Upper lobe of right lung (tissue), 1 donor: Measurements from ENCODE around the gene JAZF1. TPM values are rescaled to one million over a fixed set of nuclear protein-coding genes. Genes with fewer than 3 reads are reported as not detected.
A peak's percentile ranks its signal among the peaks of the same experiment; 100 is the strongest.

ENCODE experiments used
- ATAC-seq: fragments of 200-7000 bp; cut with Tn5 transposase; one replicate; pipeline ENCODE4 v1.9.1; 2020; ENCODE audit warnings: mild to moderate bottlenecking, moderate library complexity
- DNase-seq: peaks from one replicate; pipeline ENCODE4 v3.0.0-alpha.2; 2020
- H3K27ac ChIP-seq: fragments of 200-600 bp; one replicate; pipeline ENCODE4 v1.8.0; 2022
- H3K27me3 ChIP-seq: fragments of 200-600 bp; one replicate; pipeline ENCODE4 v1.8.0; 2022; ENCODE audit warnings: mild to moderate bottlenecking
- H3K36me3 ChIP-seq: fragments of 200-600 bp; one replicate; pipeline ENCODE4 v1.8.0; 2022
- H3K4me1 ChIP-seq: fragments of 200-600 bp; one replicate; pipeline ENCODE4 v1.8.0; 2022
- H3K4me3 ChIP-seq: fragments of 200-600 bp; one replicate; pipeline ENCODE4 v1.8.0; 2022; ENCODE audit warnings: mild to moderate bottlenecking
- H3K9me3 ChIP-seq: fragments of 200-600 bp; one replicate; pipeline ENCODE4 v1.8.0; 2022
- intact Hi-C: fragments of 100-400 bp; cut with DNase I; formaldehyde crosslinking; loops from one replicate; pipeline ENCODE4 v1.11.0; 2022
- total RNA-seq: library from RNA; stranded (reverse); fragmentation: NEBNext Ultra II Directional; extraction: Animal tissue kit (Norgen Biotek cat#: 25700); gene quantifications from one replicate; pipeline ENCODE4 v1.2.1, GENCODE V29; 2021
- TF ChIP-seq, protein P1 (sequence below): fragments of 200-600 bp; IDR thresholded peaks from one replicate; pipeline ENCODE4 v1.8.0; 2022; ENCODE audit warnings: antibody characterized with exemption
- donor health status: DM: no; HTN: yes; CAD: no; lungs with severe emphysema.

The JAZF1 gene
- total RNA-seq, 1 donor from 2014 or later, result 20.6 TPM

DNA sequence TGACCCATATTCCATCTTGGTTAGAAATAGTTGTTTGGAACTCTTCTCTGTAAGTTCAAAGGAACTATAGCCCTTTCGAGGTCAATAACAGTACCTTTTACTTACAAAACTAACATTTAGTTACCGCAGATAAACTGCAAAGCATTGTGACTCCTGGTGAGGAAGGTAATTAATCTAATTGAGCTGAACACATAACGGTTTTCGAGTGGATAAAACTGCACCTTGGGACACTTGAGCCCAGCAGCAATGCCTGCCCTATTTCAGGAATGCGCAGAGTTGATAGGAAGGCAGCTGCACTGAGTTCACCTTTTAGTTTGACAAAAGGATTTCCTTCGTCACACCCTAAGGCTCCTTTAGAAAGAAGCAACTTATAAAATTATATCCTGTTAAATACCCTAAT is 75.4 kb downstream of the JAZF1 start:
- TF ChIP-seq, protein P1, sequence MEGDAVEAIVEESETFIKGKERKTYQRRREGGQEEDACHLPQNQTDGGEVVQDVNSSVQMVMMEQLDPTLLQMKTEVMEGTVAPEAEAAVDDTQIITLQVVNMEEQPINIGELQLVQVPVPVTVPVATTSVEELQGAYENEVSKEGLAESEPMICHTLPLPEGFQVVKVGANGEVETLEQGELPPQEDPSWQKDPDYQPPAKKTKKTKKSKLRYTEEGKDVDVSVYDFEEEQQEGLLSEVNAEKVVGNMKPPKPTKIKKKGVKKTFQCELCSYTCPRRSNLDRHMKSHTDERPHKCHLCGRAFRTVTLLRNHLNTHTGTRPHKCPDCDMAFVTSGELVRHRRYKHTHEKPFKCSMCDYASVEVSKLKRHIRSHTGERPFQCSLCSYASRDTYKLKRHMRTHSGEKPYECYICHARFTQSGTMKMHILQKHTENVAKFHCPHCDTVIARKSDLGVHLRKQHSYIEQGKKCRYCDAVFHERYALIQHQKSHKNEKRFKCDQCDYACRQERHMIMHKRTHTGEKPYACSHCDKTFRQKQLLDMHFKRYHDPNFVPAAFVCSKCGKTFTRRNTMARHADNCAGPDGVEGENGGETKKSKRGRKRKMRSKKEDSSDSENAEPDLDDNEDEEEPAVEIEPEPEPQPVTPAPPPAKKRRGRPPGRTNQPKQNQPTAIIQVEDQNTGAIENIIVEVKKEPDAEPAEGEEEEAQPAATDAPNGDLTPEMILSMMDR, result no peak
- Histone ChIP-seq H3K27me3 (no peaks in the 10 kb centered on the region), H3K9me3 (no peaks in the 10 kb centered on the region), H3K4me1 (no peaks in the 10 kb centered on the region), H3K36me3 (no peaks in the 10 kb centered on the region), H3K27ac (no peak overlapping the region), H3K4me3 (no peak overlapping the region)
- DNase-seq (no peak), ATAC-seq (no peak)
- intact Hi-C loops, result no loop called here

DNA sequence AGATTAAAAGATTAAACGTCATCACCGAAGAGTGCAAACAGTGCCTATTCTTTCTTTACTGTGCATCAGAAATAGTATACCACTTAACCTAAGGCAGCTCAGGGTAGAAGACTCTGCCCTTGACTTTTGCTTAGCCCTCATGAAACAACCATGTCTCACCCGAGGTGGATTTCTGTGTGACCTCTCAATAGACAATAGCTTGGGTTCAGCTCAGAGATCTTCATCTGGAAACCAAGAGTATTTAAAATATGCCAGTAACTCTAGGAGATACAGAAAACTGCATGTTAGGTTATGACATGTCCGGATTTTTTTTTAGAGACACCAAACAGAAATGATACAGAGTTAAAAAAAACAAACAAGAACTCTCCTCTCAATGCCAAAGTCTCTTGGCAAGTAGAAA is 75.8 kb downstream of the JAZF1 start:
- Histone ChIP-seq H3K27me3 (no peaks in the 10 kb centered on the region), H3K36me3 (no peaks in the 10 kb centered on the region), H3K9me3 (no peaks in the 10 kb centered on the region), H3K4me3 (no peak overlapping the region), H3K27ac (no peak overlapping the region), H3K4me1 (no peaks in the 10 kb centered on the region)
- ATAC-seq (no peak), DNase-seq (no peak)
- intact Hi-C loops, result no loop called here
- TF ChIP-seq, protein P1, result no peak

DNA sequence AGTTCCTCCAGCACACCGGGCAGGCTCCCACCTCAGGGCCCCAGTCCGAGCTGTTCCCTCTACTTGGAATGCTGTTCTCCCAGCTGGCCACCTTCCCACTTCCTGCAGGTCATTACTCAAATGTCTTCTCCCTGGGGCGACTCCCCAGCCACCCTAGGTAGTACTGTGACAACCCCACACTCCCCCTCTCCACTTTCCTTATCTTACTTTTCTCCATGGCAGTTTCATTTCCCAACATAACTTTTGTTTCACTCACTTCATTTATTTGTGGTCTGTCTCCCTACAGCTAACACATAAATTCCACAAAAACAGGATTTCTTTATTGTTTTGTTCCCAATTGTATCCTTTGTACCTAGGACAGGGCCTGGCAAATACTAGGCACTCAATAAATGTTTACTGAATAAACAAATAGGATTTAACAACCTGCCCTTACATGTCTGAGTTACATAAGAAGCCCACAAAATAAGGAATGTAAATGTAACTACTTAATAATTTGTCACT is 76.5 kb downstream of the JAZF1 start:
- H3K36me3 ChIP-seq, result no peaks in the 10 kb centered on the region
- no peak for DNase-seq
- ATAC-seq, result peak; percentile 53
- H3K27me3 ChIP-seq, result no peaks in the 10 kb centered on the region
- no peaks in the 10 kb centered on the region for H3K4me1 ChIP-seq
- TF ChIP-seq, protein P1, result no peak
- no peak overlapping the region for H3K27ac ChIP-seq
- H3K9me3 ChIP-seq, result no peaks in the 10 kb centered on the region
- intact Hi-C loops, result no loop called here
- no peak overlapping the region for H3K4me3 ChIP-seq

DNA sequence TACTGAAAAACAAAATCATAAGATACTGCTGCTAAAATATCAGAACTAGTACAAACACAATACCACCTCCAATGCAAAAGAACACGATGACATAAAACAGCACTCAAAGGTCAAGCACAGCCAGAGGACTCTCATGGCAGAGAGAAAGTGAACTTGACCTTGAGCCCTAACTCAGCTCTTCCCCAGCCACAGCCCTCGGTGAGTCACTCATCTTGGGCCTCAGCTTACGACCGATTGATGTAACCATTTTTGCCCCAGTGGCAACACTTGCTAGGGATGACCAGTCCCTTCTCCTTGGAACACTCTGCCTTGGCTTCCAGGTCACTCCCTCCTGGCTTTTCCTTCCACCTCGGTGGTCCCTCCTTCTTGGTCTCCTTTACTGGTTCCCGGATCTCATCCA is 77.8 kb downstream of the JAZF1 start:
- DNase-seq, result no peak
- intact Hi-C loops, result no loop called here
- TF ChIP-seq, protein P1, result no peak
- H3K4me1 ChIP-seq, result no peaks in the 10 kb centered on the region
- ATAC-seq, result peak; percentile 88
- no peaks in the 10 kb centered on the region for H3K27me3 ChIP-seq
- H3K4me3 ChIP-seq, result no peak overlapping the region
- H3K36me3 ChIP-seq, result no peaks in the 10 kb centered on the region
- no peaks in the 10 kb centered on the region for H3K9me3 ChIP-seq
- H3K27ac ChIP-seq, result no peak overlapping the region

DNA sequence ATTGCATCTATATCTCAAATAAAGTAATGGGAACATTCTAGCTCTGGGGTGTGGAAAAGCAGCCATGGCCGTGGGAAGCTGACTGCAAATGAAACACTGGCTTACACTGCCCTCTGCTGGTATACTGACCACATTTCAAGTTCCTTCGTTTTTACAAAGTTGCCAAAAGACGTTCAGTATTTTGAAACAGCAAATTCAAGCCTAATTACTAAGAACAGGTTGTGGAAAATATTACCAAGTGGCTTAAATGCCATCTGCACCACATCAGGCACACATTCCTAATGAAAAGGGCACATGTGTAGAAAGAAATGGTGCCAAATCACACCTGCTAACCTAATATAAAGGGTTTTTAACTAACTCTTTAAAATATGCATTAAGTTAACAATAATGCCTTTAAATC is 83.9 kb downstream of the JAZF1 start:
- H3K36me3 ChIP-seq, result no peaks in the 10 kb centered on the region
- no peak overlapping the region for H3K4me3 ChIP-seq
- no peaks in the 10 kb centered on the region for H3K27me3 ChIP-seq
- TF ChIP-seq, protein P1, result peak; percentile 85
- intact Hi-C loops, result no loop called here
- no peaks in the 10 kb centered on the region for H3K9me3 ChIP-seq
- peaks cover 3% of the 10 kb centered on the region for H3K4me1 ChIP-seq
- no peak for DNase-seq
- peak; percentile 92 for ATAC-seq
- no peak overlapping the region for H3K27ac ChIP-seq

DNA sequence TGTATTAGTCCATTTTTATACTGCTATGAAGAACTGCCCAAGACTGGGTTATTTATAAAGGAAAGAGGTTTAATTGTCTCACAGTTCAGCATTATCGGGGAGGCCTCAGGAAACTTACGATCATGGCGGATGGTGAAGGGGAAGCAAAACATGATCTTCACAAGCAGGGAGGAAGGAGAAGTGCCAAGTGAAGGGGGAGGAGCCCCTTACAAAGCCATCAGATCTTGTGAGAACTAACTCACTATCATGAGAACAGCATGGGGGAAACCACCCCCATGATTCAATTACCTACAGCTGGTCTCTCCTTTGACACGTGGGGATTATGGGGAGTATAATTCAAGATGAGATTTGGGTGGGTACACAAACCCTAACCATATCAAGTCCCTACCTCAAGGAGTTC is 85.4 kb downstream of the JAZF1 start:
- Histone ChIP-seq H3K4me1 (peaks cover 3% of the 10 kb centered on the region), H3K36me3 (no peaks in the 10 kb centered on the region), H3K27me3 (no peaks in the 10 kb centered on the region), H3K27ac (no peak overlapping the region), H3K9me3 (no peaks in the 10 kb centered on the region), H3K4me3 (no peak overlapping the region)
- intact Hi-C loops, result no loop called here
- no peak for DNase-seq
- TF ChIP-seq, protein P1, result no peak
- no peak for ATAC-seq
